B cell (primary cell): ENCODE results near the gene DHX38. TPM values are rescaled to one million over a fixed set of nuclear protein-coding genes. Genes with fewer than 3 reads are reported as not detected.
A peak's percentile ranks its signal among the peaks of the same experiment; 100 is the strongest.

ENCODE experiments used
- ATAC-seq: fragments of 200-7000 bp; cut with Tn5 transposase; one replicate; pipeline ENCODE4 v1.10.0; 2021; ENCODE audit warnings: low read depth, mild to moderate bottlenecking, moderate number of reproducible peaks, moderate library complexity
- CTCF ChIA-PET: fragments of 350-600 bp; sonication (Branson Sonifier 250); formaldehyde crosslinking; loops from one replicate; lab custom pipeline; 2021; ENCODE audit warnings: antibody characterized with exemption, inconsistent platforms; lab: Charles Lee
- POLR2A ChIA-PET: fragments of 350-600 bp; sonication (Branson Sonifier 250); formaldehyde crosslinking; loops from one replicate; lab custom pipeline; 2021; ENCODE audit warnings: antibody characterized with exemption; lab: Charles Lee
- DNase-seq: peaks from one replicate; pipeline ENCODE4 v3.0.0; 2013
- H2AFZ ChIP-seq: 2 replicates; pipeline ENCODE4 v1.6.1; 2012; ENCODE audit warnings: mild to moderate bottlenecking, low read depth, low read length; ENCODE audit not compliant: insufficient read depth, poor library complexity, severe bottlenecking
- H3K27ac ChIP-seq, 2 donors: 1 replicate in 1 of 2; 2 replicates in 1 of 2; pipeline ENCODE4 v1.5.1; 2012 to 2013; ENCODE audit warnings: low read length in 2 of 2, mild to moderate bottlenecking in 2 of 2, moderate library complexity in 1 of 2
- H3K27me3 ChIP-seq, 4 experiments: fragments of 200-600 bp in 1 of 4; sonication (generic) in 1 of 4; replicated peaks in 1 of 4; 1 replicate in 2 of 4; 2 replicates in 2 of 4; pipeline versions ENCODE4 v1.6.1 to v1.7.0; 2013 to 2016; ENCODE audit warnings: low read length in 3 of 4, mild to moderate bottlenecking in 2 of 4, mixed read lengths in 1 of 4, moderate library complexity in 1 of 4; ENCODE audit not compliant: insufficient read depth in 4 of 4, control insufficient read depth in 3 of 4; ENCODE audit errors: control extremely low read depth in 1 of 4
- H3K36me3 ChIP-seq, 2 experiments: replicated peaks in 1 of 2; 1 replicate in 1 of 2; 2 replicates in 1 of 2; pipeline versions ENCODE4 v1.6.1 to v1.7.1; 2013; ENCODE audit warnings: low read length in 1 of 2; ENCODE audit not compliant: insufficient read depth in 2 of 2, control insufficient read depth in 1 of 2; ENCODE audit errors: control extremely low read depth in 1 of 2, extremely low read depth in 1 of 2
- H3K4me1 ChIP-seq, 2 donors: fragments of 200-600 bp in 1 of 2; sonication (generic) in 1 of 2; 1 replicate in 1 of 2; 2 replicates in 1 of 2; pipeline versions ENCODE4 v1.5.1 to v1.6.1; 2013 to 2017; ENCODE audit warnings: low read length in 2 of 2; ENCODE audit not compliant: control insufficient read depth in 2 of 2, insufficient read depth in 2 of 2
- H3K4me2 ChIP-seq: replicated peaks from 2 replicates; pipeline ENCODE3; 2012; ENCODE audit warnings: mild to moderate bottlenecking, low read depth, low read length; ENCODE audit not compliant: poor library complexity, severe bottlenecking
- H3K4me3 ChIP-seq, 5 experiments: fragments of 200-600 bp in 1 of 5; sonication (generic) in 1 of 5; 1 replicate in 3 of 5; 2 replicates in 2 of 5; pipeline versions ENCODE4 v1.5.1 to v1.7.0; 2011 to 2016; ENCODE audit warnings: low read length in 4 of 5, mild to moderate bottlenecking in 4 of 5, low read depth in 2 of 5, control low read depth in 1 of 5, moderate library complexity in 1 of 5; ENCODE audit not compliant: insufficient read depth in 1 of 5; ENCODE audit errors: control extremely low read depth in 1 of 5, extremely low read depth in 1 of 5
- H3K79me2 ChIP-seq: fragments of 200-600 bp; sonication (generic); one replicate; pipeline ENCODE4 v1.6.0; 2016; ENCODE audit warnings: low read length; ENCODE audit not compliant: control insufficient read depth, insufficient read depth
- H3K9ac ChIP-seq: fragments of 200-600 bp; sonication (generic); 2 replicates; pipeline ENCODE4 v1.6.1; 2017; ENCODE audit warnings: mild to moderate bottlenecking, low read length, moderate library complexity
- H3K9me3 ChIP-seq, 3 donors: one replicate each; pipeline versions ENCODE4 v1.6.1 to v1.7.1; 2013; ENCODE audit warnings: low read length in 2 of 3; ENCODE audit not compliant: control insufficient read depth in 2 of 3, insufficient read depth in 1 of 3; ENCODE audit errors: control extremely low read depth in 1 of 3
- H4K20me1 ChIP-seq: 2 replicates; pipeline ENCODE4 v1.6.0; 2012; ENCODE audit warnings: mild to moderate bottlenecking, low read length; ENCODE audit not compliant: insufficient read depth, control insufficient read depth, poor library complexity, severe bottlenecking
- H3K27ac Mint-ChIP-seq: one replicate; pipeline ENCODE4 v1.8.0; 2021; ENCODE audit warnings: mixed read lengths
- H3K27me3 Mint-ChIP-seq: one replicate; pipeline ENCODE4 v1.8.0; 2021; ENCODE audit warnings: mixed read lengths
- H3K4me1 Mint-ChIP-seq: one replicate; pipeline ENCODE4 v1.8.0; 2021; ENCODE audit warnings: mixed read lengths
- H3K4me3 Mint-ChIP-seq: one replicate; pipeline ENCODE4 v1.8.0; 2021; ENCODE audit warnings: mixed read lengths
- H3K9me3 Mint-ChIP-seq: one replicate; pipeline ENCODE4 v1.8.0; 2022; ENCODE audit warnings: mixed read lengths; ENCODE audit not compliant: insufficient read depth
- CTCF ChIP-seq: fragments of 200-600 bp; IDR thresholded peaks from one replicate; pipeline ENCODE4 v1.8.0; 2022; ENCODE audit warnings: antibody characterized with exemption, mild to moderate bottlenecking
- EZH2 ChIP-seq: IDR thresholded peaks from 2 replicates; pipeline ENCODE4 v1.6.1; 2012; ENCODE audit warnings: borderline replicate concordance, low read depth, mild to moderate bottlenecking, moderate library complexity, low read length; ENCODE audit not compliant: insufficient read depth, poor library complexity, severe bottlenecking
- WGBS: methylation state at CpG from one replicate; pipeline ENCODE4 v1.1.5; 2013; ENCODE audit warnings: missing lambda C conversion rate; ENCODE audit not compliant: insufficient coverage; 5-methylcytosine and 5-hydroxymethylcytosine counted together
- intact Hi-C: fragments of 100-400 bp; cut with micrococcal nuclease; formaldehyde crosslinking; loops from one replicate; pipeline ENCODE4 v1.10.0; 2022
- polyA minus RNA-seq: library from RNA; depleted of rRNA, polyadenylated mRNA; stranded (reverse); fragments of >200 nt; gene quantifications from 2 replicates; pipeline ENCODE4 v1.2.3, GENCODE V29; 2012
- polyA plus RNA-seq: library from polyadenylated mRNA; depleted of rRNA; stranded (reverse); fragments of >200 nt; gene quantifications from 2 replicates; pipeline ENCODE4 v1.2.3, GENCODE V29; 2012
- total RNA-seq, 2 donors: library from RNA; stranded (reverse); fragments of 120-200 nt in 1 of 2; gene quantifications; 1 replicate in 1 of 2; 2 replicates in 1 of 2; pipeline versions ENCODE4 v1.2.3 to v1.2.4, GENCODE V29; 2013 to 2022

The DHX38 gene
- total RNA-seq: 114 and 124 TPM in 2 replicates
- total RNA-seq (2013): 54.6 TPM
- polyA plus RNA-seq: 98.2 and 197 TPM in 2 replicates
- 74.1 and 119 TPM in 2 replicates for polyA minus RNA-seq

DNA sequence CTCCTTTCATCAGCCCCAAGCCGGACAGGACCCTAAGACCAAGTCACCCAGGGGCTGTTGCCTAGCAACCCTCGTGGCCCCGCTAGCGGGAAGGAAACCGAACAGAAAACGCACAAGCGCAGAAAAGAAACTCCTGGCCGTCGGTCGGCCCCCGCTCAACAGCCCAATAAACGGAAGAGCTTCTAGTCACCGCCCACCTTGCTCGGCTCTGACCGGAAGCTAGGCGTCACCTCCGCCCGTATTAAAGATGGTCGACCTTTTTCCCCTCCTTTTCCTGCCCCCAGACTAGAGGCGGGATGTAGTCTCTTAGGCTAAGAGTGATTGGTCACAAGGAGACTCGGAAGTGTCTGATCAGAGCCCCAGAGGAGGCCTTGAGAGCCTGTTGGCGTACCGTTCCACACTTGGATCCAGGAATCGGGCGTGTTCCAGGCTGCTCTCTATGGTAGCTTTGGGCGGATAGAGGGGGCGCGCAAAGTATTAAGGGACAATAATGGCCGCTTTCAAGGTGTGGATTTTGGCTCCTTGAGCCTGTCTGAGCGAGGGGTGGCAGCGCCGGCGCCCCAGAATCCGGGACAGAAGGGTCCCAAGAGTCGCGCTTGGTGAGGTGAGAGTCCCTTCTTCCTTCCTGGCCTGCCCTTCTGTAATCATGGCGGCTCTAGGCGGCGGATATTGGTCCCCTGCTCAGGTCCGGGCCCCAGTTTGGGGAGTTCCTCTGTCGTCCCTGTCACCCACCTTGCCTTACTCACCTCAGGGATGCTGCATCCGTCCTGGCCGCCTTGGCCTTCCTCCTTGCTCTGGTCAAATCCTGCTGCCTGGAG is at the start of gene DHX38, which contains the start of gene TXNL4B:
TSS of gene DHX38 (plus strand) at position 400 of the 818 bp plus-strand sequence. CDS start 2,311 bp downstream, outside the sequence.
TSS of gene TXNL4B (minus strand) at position 173 of the 818 bp plus-strand sequence. CDS start 2,871 bp downstream, outside the sequence.
- Mint-ChIP-seq H3K9me3 (no peaks in the 10 kb centered on the region), H3K4me3 (peak within 1 kb of the TSS; percentile 90), H3K27me3 (no peaks in the 10 kb centered on the region), H3K27ac (peak within 1 kb of the TSS; percentile 92), H3K4me1 (peaks cover 42% of the 10 kb centered on the region)
- Histone ChIP-seq H3K4me3 (peak within 1 kb of the TSS; percentile 84 to 95 (median 88)), H4K20me1 (peaks cover 13% of the 10 kb centered on the region), H3K9me3 (no peaks in the 10 kb centered on the region), H3K4me2 (peak within 1 kb of the TSS; percentile 80), H2AFZ (peak within 1 kb of the TSS; percentile 86), H3K9ac (peak within 1 kb of the TSS; percentile 92), H3K4me1 (peaks cover 20 to 28% of the 10 kb centered on the region in 2 donors), H3K27ac (peak within 1 kb of the TSS; percentile 85 to 91), H3K36me3 (peaks cover 6 to 50% of the 10 kb centered on the region in 2 experiments), H3K27me3 (no peaks in the 10 kb centered on the region), H3K79me2 (peaks cover 48% of the 10 kb centered on the region)
- intact Hi-C loops: loop anchor here (1.0 to 10.0 kb wide), 6 partner anchors 79 to 1289 kb away; partner anchors contain the start of genes DHODH, IST1, PHLPP2 and PMFBP1
- WGBS: under 1% methylated on average over 35 of the region's 43 CpGs
- TF ChIP-seq CTCF (no peak), EZH2 (no peak)
- DNase-seq (peak; percentile 96), ATAC-seq (peak; percentile 96)
- ChIA-PET POLR2A (interaction anchor here (0.6 kb wide), 2 partner anchors 275 to 388 kb away, joined by 3 to 9 read pairs; no protein-coding TSS in a partner anchor), CTCF (interaction anchor here (1.0 to 3.6 kb wide), 4 partner anchors 23 to 78 kb away, joined by 3 to 15 read pairs (median 3); partner anchors contain the start of gene PMFBP1)
